PC-3 (cell line): ENCODE data around the gene NSL1.

Experiments used
- EZH2 ChIP-seq: fragments of 300-600 bp; sonication (generic); IDR thresholded peaks from one replicate; pipeline ENCODE4 v1.6.1; 2017; ENCODE audit warnings: antibody characterized with exemption, mild to moderate bottlenecking, low read length; ENCODE audit not compliant: unreplicated experiment
- EZH2phosphoT487 ChIP-seq: fragments of 300-600 bp; sonication (generic); IDR thresholded peaks from 2 replicates; pipeline ENCODE4 v1.6.1; 2018; ENCODE audit warnings: mild to moderate bottlenecking, antibody characterized with exemption, low read length, borderline replicate concordance
- TF ChIP-seq, protein P1 (sequence below): fragments of 300-600 bp; sonication (generic); conservative IDR thresholded peaks from 2 replicates; pipeline ENCODE4 v1.5.1; 2017; ENCODE audit warnings: antibody characterized with exemption, low read depth, mild to moderate bottlenecking, low read length

- TF ChIP-seq, protein P1, sequence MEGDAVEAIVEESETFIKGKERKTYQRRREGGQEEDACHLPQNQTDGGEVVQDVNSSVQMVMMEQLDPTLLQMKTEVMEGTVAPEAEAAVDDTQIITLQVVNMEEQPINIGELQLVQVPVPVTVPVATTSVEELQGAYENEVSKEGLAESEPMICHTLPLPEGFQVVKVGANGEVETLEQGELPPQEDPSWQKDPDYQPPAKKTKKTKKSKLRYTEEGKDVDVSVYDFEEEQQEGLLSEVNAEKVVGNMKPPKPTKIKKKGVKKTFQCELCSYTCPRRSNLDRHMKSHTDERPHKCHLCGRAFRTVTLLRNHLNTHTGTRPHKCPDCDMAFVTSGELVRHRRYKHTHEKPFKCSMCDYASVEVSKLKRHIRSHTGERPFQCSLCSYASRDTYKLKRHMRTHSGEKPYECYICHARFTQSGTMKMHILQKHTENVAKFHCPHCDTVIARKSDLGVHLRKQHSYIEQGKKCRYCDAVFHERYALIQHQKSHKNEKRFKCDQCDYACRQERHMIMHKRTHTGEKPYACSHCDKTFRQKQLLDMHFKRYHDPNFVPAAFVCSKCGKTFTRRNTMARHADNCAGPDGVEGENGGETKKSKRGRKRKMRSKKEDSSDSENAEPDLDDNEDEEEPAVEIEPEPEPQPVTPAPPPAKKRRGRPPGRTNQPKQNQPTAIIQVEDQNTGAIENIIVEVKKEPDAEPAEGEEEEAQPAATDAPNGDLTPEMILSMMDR = no peak
- no peak for TF ChIP-seq EZH2phosphoT487
- TF ChIP-seq EZH2 = no peak
Measured at GRCh38 chr1:212775241-212775640, 16.3 kb downstream of the NSL1 start.
